Thyroid gland (tissue), 4 donors: ENCODE data around the gene GAB4. TPM values are rescaled to one million over a fixed set of nuclear protein-coding genes. Genes with fewer than 3 reads are reported as not detected.

Experiments
- DNase-seq, 2 donors: peaks; one replicate each; pipeline ENCODE4 v3.0.0-alpha.2; 2019
- H3K27ac ChIP-seq, 3 donors: fragments of 200-600 bp; sonication (generic); 1 replicate in 2 of 3; 2 replicates in 1 of 3; pipeline ENCODE4 v1.5.1; 2016 to 2019; ENCODE audit warnings: mild to moderate bottlenecking in 1 of 3, moderate library complexity in 1 of 3
- H3K27me3 ChIP-seq: fragments of 200-600 bp; sonication (generic); one replicate; pipeline ENCODE4 v1.5.1; 2019
- H3K36me3 ChIP-seq, 2 donors: fragments of 200-600 bp; sonication (generic); one replicate each; pipeline ENCODE4 v1.5.1; 2016 to 2019
- H3K4me1 ChIP-seq, 2 donors: fragments of 200-600 bp; sonication (generic); one replicate each; pipeline ENCODE4 v1.5.1; 2017 to 2019
- H3K4me3 ChIP-seq, 3 donors: fragments of 200-600 bp; sonication (generic); replicated peaks in 1 of 3; 1 replicate in 2 of 3; 2 replicates in 1 of 3; pipeline ENCODE4 v1.5.1; 2016; ENCODE audit warnings: mild to moderate bottlenecking in 1 of 3
- H3K9me3 ChIP-seq: fragments of 200-600 bp; sonication (generic); one replicate; pipeline ENCODE4 v1.5.1; 2017
- POLR2A ChIP-seq, 2 donors: fragments of 450-650 bp; IDR thresholded peaks; one replicate each; pipeline ENCODE4 v1.6.1; 2017; ENCODE audit warnings: antibody characterized with exemption in 2 of 2, mild to moderate bottlenecking in 2 of 2, moderate library complexity in 1 of 2
- WGBS, 2 donors: methylation state at CpG; one replicate each; pipeline ENCODE4 v1.1.5; 2017; 5-methylcytosine and 5-hydroxymethylcytosine counted together
- intact Hi-C: fragments of 100-400 bp; cut with DNase I; formaldehyde crosslinking; loops from one replicate; pipeline ENCODE4 v1.15.1; 2023
- total RNA-seq, 4 donors: library from RNA; depleted of rRNA; stranded (reverse); fragments of >200 nt; gene quantifications; one replicate each; pipeline ENCODE4 v1.2.3, GENCODE V29; 2016
- TF ChIP-seq, protein P1 (sequence below), 6 experiments: fragments of 200-600 bp in 3 of 6; fragments of 450-650 bp in 3 of 6; sonication (generic) in 3 of 6; IDR thresholded peaks; one replicate each; pipeline ENCODE4 v1.5.1; 2016 to 2019; ENCODE audit warnings: antibody characterized with exemption in 6 of 6, mild to moderate bottlenecking in 2 of 6, inconsistent platforms in 1 of 6, moderate library complexity in 1 of 6

Gene GAB4
- total RNA-seq, 4 donors from 2014 or later = not detected

GRCh38 chr22:16936625-16937024 is 71.4 kb downstream of the GAB4 start:
- Histone ChIP-seq H3K9me3 (no peaks in the 10 kb centered on the region), H3K27me3 (no peaks in the 10 kb centered on the region), H3K27ac (no peak overlapping the region), H3K4me1 (no peaks in the 10 kb centered on the region), H3K4me3 (no peak overlapping the region), H3K36me3 (no peaks in the 10 kb centered on the region)
- WGBS, 2 donors = 83 to 95% methylated on average over 5 of the region's 5 CpGs
- intact Hi-C loops = no loop called here
- TF ChIP-seq, protein P1, sequence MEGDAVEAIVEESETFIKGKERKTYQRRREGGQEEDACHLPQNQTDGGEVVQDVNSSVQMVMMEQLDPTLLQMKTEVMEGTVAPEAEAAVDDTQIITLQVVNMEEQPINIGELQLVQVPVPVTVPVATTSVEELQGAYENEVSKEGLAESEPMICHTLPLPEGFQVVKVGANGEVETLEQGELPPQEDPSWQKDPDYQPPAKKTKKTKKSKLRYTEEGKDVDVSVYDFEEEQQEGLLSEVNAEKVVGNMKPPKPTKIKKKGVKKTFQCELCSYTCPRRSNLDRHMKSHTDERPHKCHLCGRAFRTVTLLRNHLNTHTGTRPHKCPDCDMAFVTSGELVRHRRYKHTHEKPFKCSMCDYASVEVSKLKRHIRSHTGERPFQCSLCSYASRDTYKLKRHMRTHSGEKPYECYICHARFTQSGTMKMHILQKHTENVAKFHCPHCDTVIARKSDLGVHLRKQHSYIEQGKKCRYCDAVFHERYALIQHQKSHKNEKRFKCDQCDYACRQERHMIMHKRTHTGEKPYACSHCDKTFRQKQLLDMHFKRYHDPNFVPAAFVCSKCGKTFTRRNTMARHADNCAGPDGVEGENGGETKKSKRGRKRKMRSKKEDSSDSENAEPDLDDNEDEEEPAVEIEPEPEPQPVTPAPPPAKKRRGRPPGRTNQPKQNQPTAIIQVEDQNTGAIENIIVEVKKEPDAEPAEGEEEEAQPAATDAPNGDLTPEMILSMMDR (IDR thresholded peaks at IDR 0.05) = no peak
- no peak for TF ChIP-seq POLR2A (IDR thresholded peaks at IDR 0.05)
- no peak for DNase-seq

DNA sequence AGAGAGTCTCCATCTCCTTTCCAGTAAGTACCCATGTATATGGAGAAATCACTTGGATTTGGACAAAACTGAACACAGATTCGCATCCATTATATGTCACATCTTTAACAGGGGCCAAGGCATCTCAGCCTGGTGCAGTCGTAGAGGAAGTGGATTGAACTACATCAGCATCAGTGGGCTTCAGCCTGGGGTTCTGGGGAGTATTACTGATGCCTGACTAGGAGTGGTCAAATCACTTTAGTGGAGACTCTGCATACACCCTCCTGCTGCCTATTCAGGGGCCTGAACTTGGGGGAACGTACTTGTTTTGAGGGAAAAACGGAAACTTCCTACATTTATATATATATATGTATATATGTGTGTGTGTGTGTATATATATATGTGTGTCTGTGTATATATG is 72.8 kb downstream of the GAB4 start:
- 75 to 81% methylated on average over 4 of the region's 4 CpGs for WGBS, 2 donors
- Histone ChIP-seq H3K9me3 (no peaks in the 10 kb centered on the region), H3K4me3 (no peak overlapping the region), H3K4me1 (no peaks in the 10 kb centered on the region), H3K27ac (no peak overlapping the region), H3K27me3 (no peaks in the 10 kb centered on the region), H3K36me3 (no peaks in the 10 kb centered on the region)
- TF ChIP-seq POLR2A (IDR thresholded peaks at IDR 0.05) = no peak
- TF ChIP-seq, protein P1 (IDR thresholded peaks at IDR 0.05) = no peak
- DNase-seq = no peak
- intact Hi-C loops = no loop called here

GRCh38 chr22:16933291-16934282 is 74.4 kb downstream of the GAB4 start:
- intact Hi-C loops = no loop called here
- TF ChIP-seq POLR2A (IDR thresholded peaks at IDR 0.05) = no peak
- TF ChIP-seq, protein P1 (IDR thresholded peaks at IDR 0.05) = no peak
- no peak for DNase-seq
- Histone ChIP-seq H3K4me1 (no peaks in the 10 kb centered on the region), H3K36me3 (no peaks in the 10 kb centered on the region), H3K4me3 (no peak overlapping the region), H3K27me3 (no peaks in the 10 kb centered on the region), H3K27ac (no peak overlapping the region), H3K9me3 (no peaks in the 10 kb centered on the region)
- 45 to 55% methylated on average over 6 to 7 of the region's 7 CpGs for WGBS, 2 donors

- H3K4me1 ChIP-seq = no peaks in the 10 kb centered on the region
- TF ChIP-seq, protein P1 (IDR thresholded peaks at IDR 0.05) = no peak
- TF ChIP-seq POLR2A (IDR thresholded peaks at IDR 0.05) = no peak
- no peak overlapping the region for H3K4me3 ChIP-seq
- H3K9me3 ChIP-seq = no peaks in the 10 kb centered on the region
- intact Hi-C loops = no loop called here
- H3K27ac ChIP-seq = no peak overlapping the region
- H3K36me3 ChIP-seq = no peaks in the 10 kb centered on the region
- 46 to 56% methylated on average over 3 of the region's 3 CpGs for WGBS, 2 donors
- no peaks in the 10 kb centered on the region for H3K27me3 ChIP-seq
- no peak for DNase-seq
Measured at GRCh38 chr22:16932577-16932976, 75.4 kb downstream of the GAB4 start.

GRCh38 chr22:16925407-16925966 is 82.5 kb downstream of the GAB4 start:
- Histone ChIP-seq H3K27me3 (no peaks in the 10 kb centered on the region), H3K36me3 (no peaks in the 10 kb centered on the region), H3K4me3 (no peak overlapping the region), H3K27ac (no peak overlapping the region), H3K4me1 (no peaks in the 10 kb centered on the region), H3K9me3 (no peaks in the 10 kb centered on the region)
- intact Hi-C loops = no loop called here
- TF ChIP-seq, protein P1 (IDR thresholded peaks at IDR 0.05) = no peak
- TF ChIP-seq POLR2A (IDR thresholded peaks at IDR 0.05) = no peak
- WGBS, 2 donors = 73% methylated on average over 4 of the region's 4 CpGs
- no peak for DNase-seq
